Measurements from ENCODE around the gene ANAPC10.
"Not testable (repeated sequence)": the region's sequence is repeated elsewhere in the genome, so short reads cannot be mapped to it uniquely, and the experiment has no call there.

GRCh38 chr4:145010315-145010714, 87.7 kb downstream of the ANAPC10 start:
- TF ChIP-seq POLR2A (IDR thresholded peaks at IDR 0.05): not testable (repeated sequence)
- TF ChIP-seq, protein P1, sequence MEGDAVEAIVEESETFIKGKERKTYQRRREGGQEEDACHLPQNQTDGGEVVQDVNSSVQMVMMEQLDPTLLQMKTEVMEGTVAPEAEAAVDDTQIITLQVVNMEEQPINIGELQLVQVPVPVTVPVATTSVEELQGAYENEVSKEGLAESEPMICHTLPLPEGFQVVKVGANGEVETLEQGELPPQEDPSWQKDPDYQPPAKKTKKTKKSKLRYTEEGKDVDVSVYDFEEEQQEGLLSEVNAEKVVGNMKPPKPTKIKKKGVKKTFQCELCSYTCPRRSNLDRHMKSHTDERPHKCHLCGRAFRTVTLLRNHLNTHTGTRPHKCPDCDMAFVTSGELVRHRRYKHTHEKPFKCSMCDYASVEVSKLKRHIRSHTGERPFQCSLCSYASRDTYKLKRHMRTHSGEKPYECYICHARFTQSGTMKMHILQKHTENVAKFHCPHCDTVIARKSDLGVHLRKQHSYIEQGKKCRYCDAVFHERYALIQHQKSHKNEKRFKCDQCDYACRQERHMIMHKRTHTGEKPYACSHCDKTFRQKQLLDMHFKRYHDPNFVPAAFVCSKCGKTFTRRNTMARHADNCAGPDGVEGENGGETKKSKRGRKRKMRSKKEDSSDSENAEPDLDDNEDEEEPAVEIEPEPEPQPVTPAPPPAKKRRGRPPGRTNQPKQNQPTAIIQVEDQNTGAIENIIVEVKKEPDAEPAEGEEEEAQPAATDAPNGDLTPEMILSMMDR (IDR thresholded peaks at IDR 0.05): not testable (repeated sequence)
